Activated CD8-positive, alpha-beta T cell treated with anti-CD3 and anti-CD28 coated beads for 36 hours (primary cell): ENCODE measurements around the gene POMC. TPM values are rescaled to one million over a fixed set of nuclear protein-coding genes. Genes with fewer than 3 reads are reported as not detected.

Experiments
- ATAC-seq: fragments of 200-7000 bp; cut with Tn5 transposase; one replicate; pipeline ENCODE4 v1.10.0; 2021; ENCODE audit warnings: mild to moderate bottlenecking, moderate library complexity
- CTCF ChIA-PET: fragments of 350-600 bp; sonication (Branson Sonifier 250); formaldehyde crosslinking; loops from one replicate; lab custom pipeline; 2021; ENCODE audit warnings: antibody characterized with exemption; lab: Charles Lee
- POLR2A ChIA-PET: fragments of 350-600 bp; sonication (Branson Sonifier 250); formaldehyde crosslinking; loops from one replicate; lab custom pipeline; 2021; ENCODE audit warnings: antibody characterized with exemption; lab: Charles Lee
- DNase-seq: peaks from one replicate; pipeline ENCODE4 v3.0.0-alpha.2; 2020
- H3K27ac Mint-ChIP-seq: one replicate; pipeline ENCODE4 v1.8.0; 2021; ENCODE audit warnings: mild to moderate bottlenecking, mixed read lengths
- H3K27me3 Mint-ChIP-seq: one replicate; pipeline ENCODE4 v1.8.0; 2021; ENCODE audit warnings: mixed read lengths
- H3K36me3 Mint-ChIP-seq: one replicate; pipeline ENCODE4 v1.8.0; 2021; ENCODE audit warnings: low read depth, mixed read lengths
- H3K4me1 Mint-ChIP-seq: one replicate; pipeline ENCODE4 v1.8.0; 2021; ENCODE audit warnings: low read depth, mixed read lengths
- H3K4me3 Mint-ChIP-seq: one replicate; pipeline ENCODE4 v1.8.0; 2021; ENCODE audit warnings: mild to moderate bottlenecking, moderate library complexity, mixed read lengths
- H3K9me3 Mint-ChIP-seq: one replicate; pipeline ENCODE4 v1.8.0; 2021; ENCODE audit warnings: mixed read lengths
- intact Hi-C: fragments of 100-400 bp; cut with micrococcal nuclease; formaldehyde crosslinking; loops from one replicate; pipeline ENCODE4 v1.10.0; 2022
- total RNA-seq, 2 experiments: library from RNA; stranded (reverse); gene quantifications; one replicate each; pipeline ENCODE4 v1.2.3, GENCODE V29; 2021
- TF ChIP-seq, protein P1 (sequence below): fragments of 200-600 bp; IDR thresholded peaks from one replicate; pipeline ENCODE4 v1.8.0; 2022; ENCODE audit warnings: antibody characterized with exemption, mild to moderate bottlenecking

Gene POMC
- total RNA-seq, 2 experiments from 2014 or later, result 5.1 to 5.5 TPM

GRCh38 chr2:25123682-25124081 lies 44.7 kb downstream of the POMC start:
- H3K27me3 Mint-ChIP-seq, result peaks cover 4% of the 10 kb centered on the region
- intact Hi-C loops, result no loop called here
- H3K9me3 Mint-ChIP-seq, result no peaks in the 10 kb centered on the region
- ATAC-seq (no peak), DNase-seq (no peak)
- TF ChIP-seq, protein P1, sequence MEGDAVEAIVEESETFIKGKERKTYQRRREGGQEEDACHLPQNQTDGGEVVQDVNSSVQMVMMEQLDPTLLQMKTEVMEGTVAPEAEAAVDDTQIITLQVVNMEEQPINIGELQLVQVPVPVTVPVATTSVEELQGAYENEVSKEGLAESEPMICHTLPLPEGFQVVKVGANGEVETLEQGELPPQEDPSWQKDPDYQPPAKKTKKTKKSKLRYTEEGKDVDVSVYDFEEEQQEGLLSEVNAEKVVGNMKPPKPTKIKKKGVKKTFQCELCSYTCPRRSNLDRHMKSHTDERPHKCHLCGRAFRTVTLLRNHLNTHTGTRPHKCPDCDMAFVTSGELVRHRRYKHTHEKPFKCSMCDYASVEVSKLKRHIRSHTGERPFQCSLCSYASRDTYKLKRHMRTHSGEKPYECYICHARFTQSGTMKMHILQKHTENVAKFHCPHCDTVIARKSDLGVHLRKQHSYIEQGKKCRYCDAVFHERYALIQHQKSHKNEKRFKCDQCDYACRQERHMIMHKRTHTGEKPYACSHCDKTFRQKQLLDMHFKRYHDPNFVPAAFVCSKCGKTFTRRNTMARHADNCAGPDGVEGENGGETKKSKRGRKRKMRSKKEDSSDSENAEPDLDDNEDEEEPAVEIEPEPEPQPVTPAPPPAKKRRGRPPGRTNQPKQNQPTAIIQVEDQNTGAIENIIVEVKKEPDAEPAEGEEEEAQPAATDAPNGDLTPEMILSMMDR, result no peak
- H3K27ac Mint-ChIP-seq, result no peak overlapping the region
- ChIA-PET CTCF (interaction anchor here (1.2 kb wide), 1 partner anchor 148 kb away, joined by 5 read pairs; no protein-coding TSS in a partner anchor), POLR2A (no interaction called here)
- no peaks in the 10 kb centered on the region for H3K4me1 Mint-ChIP-seq
- no peaks in the 10 kb centered on the region for H3K36me3 Mint-ChIP-seq
- H3K4me3 Mint-ChIP-seq, result no peak overlapping the region

- POLR2A ChIA-PET, result no interaction called here
- intact Hi-C loops, result no loop called here
These were observed 46.0 kb downstream of the POMC start for GRCh38 chr2:25122367-25122766.

DNA sequence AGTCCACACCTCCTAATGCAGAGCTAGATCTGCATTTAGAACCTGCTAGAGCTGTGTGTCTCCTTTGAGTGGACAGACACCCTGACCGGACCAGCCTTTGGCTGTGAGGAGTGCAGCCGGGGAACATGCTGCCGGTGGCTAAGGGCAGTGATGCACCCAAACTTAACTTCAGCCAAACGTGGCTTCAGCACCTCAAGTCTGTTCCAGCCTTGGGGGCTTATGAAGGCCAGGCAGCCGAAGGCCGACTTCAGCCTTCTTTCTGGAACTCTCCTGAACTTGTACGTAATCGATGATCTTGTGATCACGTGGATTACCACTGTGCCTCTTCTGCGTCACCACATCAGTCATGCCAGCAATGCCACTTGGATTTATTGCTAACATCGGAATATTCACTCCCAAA lies 49.1 kb downstream of the POMC start:
- no peak overlapping the region for H3K4me3 Mint-ChIP-seq
- no peaks in the 10 kb centered on the region for H3K4me1 Mint-ChIP-seq
- ATAC-seq (no peak), DNase-seq (no peak)
- no peaks in the 10 kb centered on the region for H3K36me3 Mint-ChIP-seq
- CTCF ChIA-PET, result interaction anchor here (1.9 to 3.1 kb wide), 2 partner anchors 9 to 144 kb away, joined by 5 to 13 read pairs; no protein-coding TSS in a partner anchor
- H3K9me3 Mint-ChIP-seq, result no peaks in the 10 kb centered on the region
- H3K27ac Mint-ChIP-seq, result no peak overlapping the region
- TF ChIP-seq, protein P1, result no peak
- intact Hi-C loops, result no loop called here
- POLR2A ChIA-PET, result no interaction called here
- H3K27me3 Mint-ChIP-seq, result peaks cover 6% of the 10 kb centered on the region

More at GRCh38 chr2:25122367-25122766, 46.0 kb downstream of the POMC start:
- Mint-ChIP-seq H3K9me3 (no peaks in the 10 kb centered on the region), H3K36me3 (no peaks in the 10 kb centered on the region), H3K27ac (no peak overlapping the region), H3K4me1 (no peaks in the 10 kb centered on the region), H3K27me3 (peaks cover 6% of the 10 kb centered on the region), H3K4me3 (no peak overlapping the region)
- TF ChIP-seq, protein P1, result no peak
- no peak for DNase-seq
- CTCF ChIA-PET, result interaction anchor here (1.2 to 1.4 kb wide), 2 partner anchors 147 to 149 kb away, joined by 4 to 5 read pairs; no protein-coding TSS in a partner anchor
- no peak for ATAC-seq

DNA sequence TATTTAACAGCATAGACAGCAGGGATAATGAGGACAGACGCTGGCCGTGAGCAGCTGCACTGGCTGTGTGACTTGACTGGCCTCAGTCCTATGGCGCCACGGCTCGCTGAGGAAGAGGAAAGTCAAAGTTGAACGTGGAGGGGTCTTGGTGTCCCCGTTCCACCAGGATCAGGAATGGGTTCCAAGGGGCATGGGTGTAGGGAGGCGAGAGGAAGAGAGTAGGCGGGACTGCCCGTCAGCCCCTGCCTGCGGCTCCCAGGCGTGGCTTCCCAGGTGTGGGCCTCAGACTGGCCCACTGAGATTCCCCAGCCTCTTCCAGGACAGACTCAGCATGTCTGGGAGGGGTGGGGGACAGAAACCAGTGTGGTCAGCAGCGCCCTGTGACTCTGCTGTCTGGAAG lies 51.4 kb downstream of the POMC start:
- ChIA-PET POLR2A (no interaction called here), CTCF (no interaction called here)
- Mint-ChIP-seq H3K9me3 (no peaks in the 10 kb centered on the region), H3K27me3 (peaks cover 1% of the 10 kb centered on the region), H3K4me1 (no peaks in the 10 kb centered on the region), H3K4me3 (no peak overlapping the region), H3K27ac (no peak overlapping the region), H3K36me3 (no peaks in the 10 kb centered on the region)
- intact Hi-C loops, result no loop called here
- ATAC-seq (no peak), DNase-seq (no peak)
- TF ChIP-seq, protein P1, result no peak

DNA sequence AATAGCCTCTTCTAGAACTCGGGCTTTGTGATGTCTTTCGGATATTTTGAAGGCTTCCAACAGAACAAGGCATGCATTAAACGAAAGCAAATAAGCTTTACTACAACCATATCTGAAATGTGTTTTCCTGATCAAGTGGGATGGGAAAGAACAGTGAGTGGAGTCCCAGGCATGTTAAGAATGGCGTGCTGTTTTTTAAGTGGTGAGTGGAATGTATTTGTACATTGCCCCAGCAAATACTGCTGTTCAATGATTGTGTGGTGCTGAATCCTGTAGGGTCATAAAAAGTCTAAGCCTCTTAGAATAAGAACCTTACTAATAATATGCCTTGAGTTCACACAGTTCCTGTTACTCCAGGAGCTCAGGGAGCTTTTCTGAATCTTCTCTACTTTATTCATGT lies 52.5 kb downstream of the POMC start:
- Mint-ChIP-seq H3K4me1 (no peaks in the 10 kb centered on the region), H3K36me3 (no peaks in the 10 kb centered on the region), H3K27ac (no peak overlapping the region), H3K4me3 (no peak overlapping the region), H3K9me3 (no peaks in the 10 kb centered on the region), H3K27me3 (peaks cover 1% of the 10 kb centered on the region)
- ChIA-PET POLR2A (no interaction called here), CTCF (interaction anchor here (1.2 kb wide), 1 partner anchor 13 kb away, joined by 3 read pairs; no protein-coding TSS in a partner anchor)
- DNase-seq (no peak), ATAC-seq (no peak)
- TF ChIP-seq, protein P1, result no peak
- intact Hi-C loops, result no loop called here
